IMR-90 (cell line): Measurements from ENCODE around the gene ANKMY1. TPM values are rescaled to one million over a fixed set of nuclear protein-coding genes. Genes with fewer than 3 reads are reported as not detected.
A peak's percentile ranks its signal among the peaks of the same experiment; 100 is the strongest.

ENCODE experiments used
- ATAC-seq: fragments of 200-7000 bp; cut with Tn5 transposase; 2 replicates; pipeline ENCODE4 v1.9.1; 2020; ENCODE audit warnings: low read depth, mild to moderate bottlenecking, moderate library complexity
- BruUV-seq: library from RNA; stranded (reverse); fragments of 400-500 nt; replicated peaks from 2 replicates; lab custom pipeline; 2021; lab: Mats Ljungman, UMichigan
- CTCF ChIA-PET: fragments of 300-600 bp; formaldehyde crosslinking; extraction: SDS; loops from one replicate; lab custom pipeline; 2021; ENCODE audit warnings: antibody characterized with exemption; lab: Yijun Ruan, JAX
- POLR2A ChIA-PET: fragments of 300-600 bp; sonication (Branson Sonifier 250); formaldehyde crosslinking; loops from one replicate; lab custom pipeline; 2022; ENCODE audit warnings: antibody characterized with exemption; ENCODE audit not compliant: unreplicated experiment; lab: Charles Lee
- DNase-seq: peaks from one replicate; pipeline ENCODE4 v3.0.0; 2013
- H2AFZ ChIP-seq: replicated peaks from 2 replicates; pipeline ENCODE3; 2013; ENCODE audit warnings: low read length, mild to moderate bottlenecking; ENCODE audit not compliant: poor library complexity
- H2AK5ac ChIP-seq: 2 replicates; pipeline ENCODE4 v1.6.1; 2013; ENCODE audit warnings: low read depth, low read length, inconsistent platforms
- H2AK9ac ChIP-seq: replicated peaks from 2 replicates; pipeline ENCODE3; 2013; ENCODE audit warnings: mild to moderate bottlenecking, low read depth, low read length, moderate library complexity; ENCODE audit not compliant: poor library complexity
- H2BK120ac ChIP-seq: 2 replicates; pipeline ENCODE4 v1.6.1; 2013; ENCODE audit warnings: low read depth, low read length, inconsistent platforms
- H2BK15ac ChIP-seq: 3 replicates; pipeline ENCODE4 v1.6.1; 2013; ENCODE audit warnings: low read depth, low read length, inconsistent platforms
- H2BK20ac ChIP-seq: 2 replicates; pipeline ENCODE4 v1.6.1; 2013; ENCODE audit warnings: low read depth, mild to moderate bottlenecking, inconsistent platforms, low read length, moderate library complexity
- H2BK5ac ChIP-seq: 2 replicates; pipeline ENCODE4 v1.6.1; 2013; ENCODE audit warnings: mild to moderate bottlenecking, low read depth, low read length, inconsistent platforms; ENCODE audit not compliant: poor library complexity, severe bottlenecking
- H3K14ac ChIP-seq: replicated peaks from 2 replicates; pipeline ENCODE4 v1.6.1; 2013; ENCODE audit warnings: low read depth, low read length, inconsistent platforms
- H3K18ac ChIP-seq: 2 replicates; pipeline ENCODE4 v1.6.1; 2013; ENCODE audit warnings: low read depth, low read length, control low read depth
- H3K23ac ChIP-seq: 2 replicates; pipeline ENCODE4 v1.6.1; 2013; ENCODE audit warnings: low read depth, low read length, inconsistent platforms
- H3K27ac ChIP-seq: 2 replicates; pipeline ENCODE4 v1.5.1; 2013; ENCODE audit warnings: mild to moderate bottlenecking, control low read depth, low read length; ENCODE audit not compliant: insufficient read depth
- H3K27me3 ChIP-seq: 2 replicates; pipeline ENCODE4 v1.6.1; 2013; ENCODE audit warnings: low read length; ENCODE audit not compliant: control insufficient read depth, insufficient read depth
- H3K36me3 ChIP-seq: 2 replicates; pipeline ENCODE4 v1.6.1; 2013; ENCODE audit warnings: low read length, mixed read lengths; ENCODE audit not compliant: control insufficient read depth, insufficient read depth
- H3K4ac ChIP-seq: 2 replicates; pipeline ENCODE4 v1.6.1; 2013; ENCODE audit warnings: low read depth, low read length, inconsistent platforms
- H3K4me1 ChIP-seq: 2 replicates; pipeline ENCODE4 v1.6.1; 2013; ENCODE audit warnings: low read length, mixed read lengths; ENCODE audit not compliant: control insufficient read depth, insufficient read depth
- H3K4me2 ChIP-seq: 2 replicates; pipeline ENCODE4 v1.6.1; 2013; ENCODE audit warnings: low read depth, mild to moderate bottlenecking, control low read depth, low read length, moderate library complexity
- H3K4me3 ChIP-seq: 2 replicates; pipeline ENCODE4 v1.5.1; 2013; ENCODE audit warnings: low read depth, mild to moderate bottlenecking, control low read depth, low read length, moderate library complexity; ENCODE audit not compliant: insufficient read depth
- H3K56ac ChIP-seq: 2 replicates; pipeline ENCODE4 v1.6.1; 2013; ENCODE audit warnings: low read length, inconsistent platforms; ENCODE audit not compliant: insufficient read depth; ENCODE audit errors: extremely low read depth
- H3K79me1 ChIP-seq, 2 experiments: 2 replicates each; pipeline ENCODE4 v1.6.1; 2013; ENCODE audit warnings: low read length in 2 of 2, inconsistent platforms in 1 of 2, low read depth in 1 of 2
- H3K9ac ChIP-seq: 2 replicates; pipeline ENCODE4 v1.6.1; 2013; ENCODE audit warnings: low read depth, low read length, control low read depth
- H3K9me1 ChIP-seq: 2 replicates; pipeline ENCODE4 v1.6.1; 2013; ENCODE audit warnings: low read length, inconsistent platforms; ENCODE audit not compliant: insufficient read depth
- H3K9me3 ChIP-seq: 2 replicates; pipeline ENCODE4 v1.6.1; 2013; ENCODE audit warnings: low read length; ENCODE audit not compliant: control insufficient read depth, insufficient read depth
- H4K20me1 ChIP-seq: 2 replicates; pipeline ENCODE4 v1.6.1; 2013; ENCODE audit warnings: low read length, inconsistent platforms; ENCODE audit not compliant: insufficient read depth
- H4K5ac ChIP-seq: 2 replicates; pipeline ENCODE4 v1.6.1; 2013; ENCODE audit warnings: mild to moderate bottlenecking, low read depth, low read length, control low read depth
- H4K8ac ChIP-seq, 2 experiments: 2 replicates each; pipeline ENCODE4 v1.6.1; 2013; ENCODE audit warnings: low read depth in 2 of 2, low read length in 2 of 2, control low read depth in 1 of 2, inconsistent platforms in 1 of 2
- H4K91ac ChIP-seq: 2 replicates; pipeline ENCODE4 v1.6.1; 2013; ENCODE audit warnings: low read depth, low read length, inconsistent platforms; ENCODE audit not compliant: insufficient read depth
- BHLHE40 ChIP-seq: fragments of 150-350 bp; IDR thresholded peaks from 2 replicates; pipeline ENCODE4 v1.6.1; 2016; ENCODE audit warnings: mild to moderate bottlenecking, low read depth, low read length
- CHD1 ChIP-seq: IDR thresholded peaks from 2 replicates; pipeline ENCODE4 v1.6.1; 2012; ENCODE audit warnings: low read depth, low read length, improper control_type of control experiment
- CTCF ChIP-seq: conservative IDR thresholded peaks from 2 replicates; pipeline ENCODE4 v1.5.1; 2012; ENCODE audit warnings: mild to moderate bottlenecking, low read depth, low read length, improper control_type of control experiment
- FOS ChIP-seq: fragments of 150-350 bp; IDR thresholded peaks from 2 replicates; pipeline ENCODE4 v1.6.1; 2016; ENCODE audit warnings: low read depth, low read length
- MAFK ChIP-seq: IDR thresholded peaks from 2 replicates; pipeline ENCODE4 v1.6.1; 2012; ENCODE audit warnings: low read depth, low read length, improper control_type of control experiment
- MAZ ChIP-seq: IDR thresholded peaks from 2 replicates; pipeline ENCODE4 v1.6.1; 2012; ENCODE audit warnings: low read depth, mild to moderate bottlenecking, low read length, improper control_type of control experiment, moderate library complexity, borderline replicate concordance
- MXI1 ChIP-seq: IDR thresholded peaks from 2 replicates; pipeline ENCODE4 v1.6.1; 2012; ENCODE audit warnings: low read depth, mild to moderate bottlenecking, low read length, moderate library complexity, borderline replicate concordance
- POLR2A ChIP-seq: IDR thresholded peaks from 2 replicates; pipeline ENCODE4 v1.6.1; 2012; ENCODE audit warnings: mild to moderate bottlenecking, low read depth, low read length
- RAD21 ChIP-seq: IDR thresholded peaks from 2 replicates; pipeline ENCODE4 v1.6.1; 2012; ENCODE audit warnings: low read length, improper control_type of control experiment
- RCOR1 ChIP-seq: IDR thresholded peaks from 2 replicates; pipeline ENCODE4 v1.6.1; 2012; ENCODE audit warnings: mild to moderate bottlenecking, low read length, improper control_type of control experiment; ENCODE audit not compliant: insufficient replicate concordance
- RFX5 ChIP-seq: IDR thresholded peaks from 2 replicates; pipeline ENCODE4 v1.8.0; 2012; ENCODE audit warnings: low read depth, mild to moderate bottlenecking, low read length, moderate library complexity
- SMC3 ChIP-seq: fragments of 150-350 bp; IDR thresholded peaks from 2 replicates; pipeline ENCODE4 v1.6.1; 2016; ENCODE audit warnings: low read depth, mild to moderate bottlenecking, antibody characterized with exemption, low read length, moderate library complexity
- WGBS, 2 experiments: methylation state at CpG; one replicate each; pipeline versions ENCODE4 v1.1.5 to v1.1.7; 2013; ENCODE audit warnings: missing lambda C conversion rate in 2 of 2; ENCODE audit not compliant: insufficient read length in 1 of 2; ENCODE audit errors: extremely low coverage in 2 of 2; 5-methylcytosine and 5-hydroxymethylcytosine counted together
- dilution Hi-C: fragments of 300-500 bp; cut with HindIII; formaldehyde crosslinking; loops from one replicate; pipeline ENCODE4 v1.14.3; 2018; ENCODE audit warnings: low sequenced_read_pairs; ENCODE audit not compliant: unreplicated experiment
- in situ Hi-C: fragments of 300-500 bp; cut with MboI; formaldehyde crosslinking; loops from 3 replicates; pipeline ENCODE4 v1.14.3; 2019; ENCODE audit warnings: low sequenced_read_pairs, inconsistent platforms, mixed read lengths
- intact Hi-C: fragments of 100-400 bp; cut with micrococcal nuclease; formaldehyde crosslinking; loops from 2 replicates; pipeline ENCODE4 v1.10.0; 2022
- polyA plus RNA-seq, 3 experiments: library from polyadenylated mRNA; depleted of rRNA; stranded (reverse); fragments of >200 nt; gene quantifications; 2 replicates each; pipeline ENCODE4 v1.2.3, GENCODE V29; 2012; ENCODE audit warnings: low replicate concordance in 1 of 3
- total RNA-seq: library from RNA; depleted of rRNA; stranded (reverse); fragments of >200 nt; gene quantifications from 2 replicates; pipeline ENCODE4 v1.2.3, GENCODE V29; 2012
- TF ChIP-seq, protein P1 (sequence below): fragments of 150-350 bp; IDR thresholded peaks from 2 replicates; pipeline ENCODE4 v1.6.1; 2016; ENCODE audit warnings: low read depth, mild to moderate bottlenecking, low read length, moderate library complexity, borderline replicate concordance
- TF ChIP-seq, protein P2 (sequence below): fragments of 150-350 bp; IDR thresholded peaks from 2 replicates; pipeline ENCODE4 v1.6.1; 2017; ENCODE audit warnings: mild to moderate bottlenecking, antibody characterized with exemption, low read length, low read depth

ANKMY1 gene
- total and polyA plus RNA-seq, 2 of the 4 experiments (the other 2 are of a cell fraction): 2.9 to 5.5 TPM

GRCh38 chr2:240452462-240453256 lies 105.1 kb downstream of the ANKMY1 start:
- ATAC-seq (peak; percentile 83), DNase-seq (peak; percentile 35)
- Histone ChIP-seq H3K79me1 (peaks cover 22 to 73% of the 10 kb centered on the region in 2 experiments), H3K9ac (peak overlapping the region; percentile 64), H2BK5ac (no peak overlapping the region), H3K27me3 (no peaks in the 10 kb centered on the region), H4K5ac (no peak overlapping the region), H3K18ac (no peak overlapping the region; the same call in 1 of the 2 replicates), H3K27ac (no peak overlapping the region), H3K4me2 (peak overlapping the region; percentile 74), H4K8ac (no peak overlapping the region; a peak in 1 of 4 replicates), H4K91ac (no peak overlapping the region), H4K20me1 (peaks cover 78% of the 10 kb centered on the region), H2BK15ac (no peak overlapping the region; the same call in 2 of the 3 replicates), H3K9me3 (no peaks in the 10 kb centered on the region), H2AFZ (peak overlapping the region; percentile 85), H3K4me3 (peak overlapping the region; percentile 62), H3K36me3 (no peaks in the 10 kb centered on the region), H2BK120ac (no peak overlapping the region), H2AK9ac (peak overlapping the region; percentile 88), H3K14ac (no peak overlapping the region), H2BK20ac (no peak overlapping the region), H3K4me1 (peaks cover 25% of the 10 kb centered on the region), H3K56ac (no peak overlapping the region), H3K9me1 (0 out of 2 replicates have a peak, but pooled peaks cover 6% of the 10 kb centered on the region), H3K23ac (no peak overlapping the region; the same call in 1 of the 2 replicates), H3K4ac (no peak overlapping the region), H2AK5ac (no peak overlapping the region; the same call in 1 of the 2 replicates)
- WGBS, 2 experiments: 1% methylated on average over 76 of the region's 103 CpGs; no CpG with 5 or more reads in 1 of the 2 experiments
- dilution Hi-C loops: no loop called here
- CTCF ChIA-PET: no interaction called here
- intact Hi-C loops: no loop called here
- POLR2A ChIA-PET: no interaction called here
- in situ Hi-C loops: no loop called here
- BruUV-seq: no TSS peak
- TF ChIP-seq CTCF (no peak), FOS (no peak), CHD1 (no peak), RFX5 (no peak), POLR2A (0 out of 2 replicates have a peak, but pooled peaks have one; percentile 28), RCOR1 (no peak), BHLHE40 (no peak), SMC3 (no peak), MXI1 (no peak), MAFK (no peak), MAZ (peak; percentile 82; the same call in 1 of the 2 replicates), RAD21 (no peak)
- TF ChIP-seq, protein P1, sequence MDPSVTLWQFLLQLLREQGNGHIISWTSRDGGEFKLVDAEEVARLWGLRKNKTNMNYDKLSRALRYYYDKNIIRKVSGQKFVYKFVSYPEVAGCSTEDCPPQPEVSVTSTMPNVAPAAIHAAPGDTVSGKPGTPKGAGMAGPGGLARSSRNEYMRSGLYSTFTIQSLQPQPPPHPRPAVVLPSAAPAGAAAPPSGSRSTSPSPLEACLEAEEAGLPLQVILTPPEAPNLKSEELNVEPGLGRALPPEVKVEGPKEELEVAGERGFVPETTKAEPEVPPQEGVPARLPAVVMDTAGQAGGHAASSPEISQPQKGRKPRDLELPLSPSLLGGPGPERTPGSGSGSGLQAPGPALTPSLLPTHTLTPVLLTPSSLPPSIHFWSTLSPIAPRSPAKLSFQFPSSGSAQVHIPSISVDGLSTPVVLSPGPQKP: no peak
- TF ChIP-seq, protein P2, sequence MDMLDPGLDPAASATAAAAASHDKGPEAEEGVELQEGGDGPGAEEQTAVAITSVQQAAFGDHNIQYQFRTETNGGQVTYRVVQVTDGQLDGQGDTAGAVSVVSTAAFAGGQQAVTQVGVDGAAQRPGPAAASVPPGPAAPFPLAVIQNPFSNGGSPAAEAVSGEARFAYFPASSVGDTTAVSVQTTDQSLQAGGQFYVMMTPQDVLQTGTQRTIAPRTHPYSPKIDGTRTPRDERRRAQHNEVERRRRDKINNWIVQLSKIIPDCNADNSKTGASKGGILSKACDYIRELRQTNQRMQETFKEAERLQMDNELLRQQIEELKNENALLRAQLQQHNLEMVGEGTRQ: no peak
